Right cardiac atrium (tissue), 5 donors: ENCODE results near the gene ECE1. TPM values are rescaled to one million over a fixed set of nuclear protein-coding genes. Genes with fewer than 3 reads are reported as not detected.

Experiments used
- ATAC-seq, 2 donors: fragments of 200-7000 bp; cut with Tn5 transposase; one replicate each; pipeline versions ENCODE4 v1.8.0 to v1.9.1; 2020; ENCODE audit warnings: moderate library complexity in 2 of 2, mild to moderate bottlenecking in 1 of 2
- DNase-seq, 3 donors: peaks; one replicate each; pipeline ENCODE4 v3.0.0-alpha.2; 2020
- H3K27ac ChIP-seq: one replicate; pipeline ENCODE4 v1.5.1; 2013; ENCODE audit warnings: mild to moderate bottlenecking, low read length, control low read depth, moderate library complexity
- H3K27me3 ChIP-seq: one replicate; pipeline ENCODE4 v1.6.1; 2013; ENCODE audit not compliant: control insufficient read depth, insufficient read depth
- H3K4me1 ChIP-seq: one replicate; pipeline ENCODE4 v1.6.1; 2013; ENCODE audit warnings: low read length; ENCODE audit not compliant: control insufficient read depth, insufficient read depth
- H3K4me3 ChIP-seq: one replicate; pipeline ENCODE4 v1.5.1; 2013; ENCODE audit warnings: low read length, control low read depth
- H3K9me3 ChIP-seq: one replicate; pipeline ENCODE4 v1.6.1; 2013; ENCODE audit warnings: low read length; ENCODE audit not compliant: control insufficient read depth
- WGBS: extraction: QIAGEN DNeasy Blood & Tissue Kit; methylation state at CpG from one replicate; pipeline ENCODE4 v1.1.7; 2013; 5-methylcytosine and 5-hydroxymethylcytosine counted together
- intact Hi-C, 4 donors: fragments of 100-400 bp; cut with DNase I; formaldehyde crosslinking; loops; one replicate each; pipeline versions ENCODE4 v1.11.0 to v1.14.0; 2022 to 2023
- long read RNA-seq, 4 donors: library from polyadenylated mRNA; unstranded; transcript quantifications; one replicate each; pipeline ENCODE4 v2.0.0, GENCODE V29; 2020 to 2021
- polyA plus RNA-seq: library from polyadenylated mRNA; stranded (reverse); fragments of 200-250 nt; gene quantifications from one replicate; pipeline ENCODE4 v1.2.3, GENCODE V29; 2013
- total RNA-seq, 4 donors: library from RNA; stranded (reverse); fragmentation: NEBNext Ultra II Directional; extraction: Animal tissue kit (Norgen Biotek cat#: 25700); gene quantifications; one replicate each; pipeline ENCODE4 v1.2.1, GENCODE V29; 2021
- donor health status: healthy with polysubstance abuse.
- donor health status: DM: no; HTN: yes; CAD: no.
- donor health status: DM: no; HTN: no; CAD: no.
- donor health status: DM: no; HTN: yes; CAD: no; lungs with severe emphysema.
- donor health status: DM: yes; HTN: yes; CAD: no.

The ECE1 gene
- total RNA-seq (100 to 1,000 TPM in 3 of 4 donors, 10 to 100 TPM in 1; 99.1 to 158 (median 114) TPM), polyA plus RNA-seq (76.2 TPM)
- long read RNA-seq, donor 1, full-length matches to known transcripts = 59 of 131 reads
- long read RNA-seq, donor 1, partial matches to known transcripts = 27 of 131 reads
- long read RNA-seq, donor 1, other reads (novel, unspliced or antisense) = 45 of 131 reads
- long read RNA-seq, donor 2, full-length matches to known transcripts = 82 of 139 reads
- long read RNA-seq, donor 2, partial matches to known transcripts = 22 of 139 reads
- long read RNA-seq, donor 2, other reads (novel, unspliced or antisense) = 35 of 139 reads
- long read RNA-seq, donor 3, full-length matches to known transcripts = 318 of 611 reads
- long read RNA-seq, donor 3, partial matches to known transcripts = 115 of 611 reads
- long read RNA-seq, donor 3, other reads (novel, unspliced or antisense) = 178 of 611 reads
- long read RNA-seq, donor 4, full-length matches to known transcripts = 84 of 142 reads
- long read RNA-seq, donor 4, partial matches to known transcripts = 44 of 142 reads
- long read RNA-seq, donor 4, other reads (novel, unspliced or antisense) = 14 of 142 reads

DNA sequence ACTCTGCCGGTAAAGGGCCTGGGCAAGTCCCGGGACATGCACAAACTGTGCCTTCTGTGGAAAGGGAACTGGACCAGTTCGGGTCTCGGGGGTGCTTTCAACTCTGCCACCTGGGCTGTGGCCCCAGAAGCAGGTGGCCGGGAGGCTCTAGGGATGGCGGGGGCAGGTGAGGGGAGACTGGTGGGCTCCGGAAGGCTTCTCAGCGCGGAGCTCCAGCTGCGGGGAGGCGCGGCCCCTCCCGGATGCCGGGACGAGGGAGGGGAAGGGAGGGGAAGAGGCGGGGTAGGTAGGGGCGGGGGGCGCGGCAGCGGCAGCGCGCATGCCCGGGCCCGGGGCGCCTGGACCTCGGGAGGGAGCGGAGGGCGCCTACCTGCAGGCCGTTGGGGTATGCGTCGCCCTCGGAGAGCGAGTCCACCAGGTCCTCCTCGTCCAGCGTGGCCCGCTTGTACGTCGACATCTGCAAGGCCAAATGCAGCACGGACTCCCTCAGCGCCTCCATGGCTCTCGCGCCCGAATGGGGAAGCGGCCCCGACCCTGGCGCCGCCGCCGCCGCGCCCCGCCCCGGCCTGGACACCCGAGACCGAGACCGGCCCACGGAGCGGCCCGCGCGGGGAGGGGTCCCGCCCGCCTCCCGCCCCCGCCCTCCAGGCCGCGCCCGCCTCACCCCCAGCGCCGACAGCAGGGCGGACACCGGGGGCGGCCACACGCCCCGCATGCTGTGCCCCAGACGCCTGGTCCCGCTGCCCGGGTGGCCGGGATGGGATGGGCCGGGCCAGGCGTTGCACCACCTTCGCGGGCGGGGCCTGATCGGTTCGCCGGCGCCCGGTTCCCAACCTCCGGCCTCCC is at the start of gene ECE1:
ECE1 (minus strand) TSS at position 764 of the 846 bp plus-strand sequence; CDS start at position 715, 49 bp downstream.
- DNase-seq (peak; percentile 73 to 85 (median 83)), ATAC-seq (peak; percentile 62 to 70)
- Histone ChIP-seq H3K27ac (peak within 1 kb of the TSS; percentile 39), H3K4me3 (peak within 1 kb of the TSS; percentile 68), H3K9me3 (no peaks in the 10 kb centered on the region), H3K4me1 (peaks cover 9% of the 10 kb centered on the region), H3K27me3 (no peaks in the 10 kb centered on the region)
- intact Hi-C loops = no loop called here
- 1% methylated on average over 90 of the region's 90 CpGs for WGBS

DNA sequence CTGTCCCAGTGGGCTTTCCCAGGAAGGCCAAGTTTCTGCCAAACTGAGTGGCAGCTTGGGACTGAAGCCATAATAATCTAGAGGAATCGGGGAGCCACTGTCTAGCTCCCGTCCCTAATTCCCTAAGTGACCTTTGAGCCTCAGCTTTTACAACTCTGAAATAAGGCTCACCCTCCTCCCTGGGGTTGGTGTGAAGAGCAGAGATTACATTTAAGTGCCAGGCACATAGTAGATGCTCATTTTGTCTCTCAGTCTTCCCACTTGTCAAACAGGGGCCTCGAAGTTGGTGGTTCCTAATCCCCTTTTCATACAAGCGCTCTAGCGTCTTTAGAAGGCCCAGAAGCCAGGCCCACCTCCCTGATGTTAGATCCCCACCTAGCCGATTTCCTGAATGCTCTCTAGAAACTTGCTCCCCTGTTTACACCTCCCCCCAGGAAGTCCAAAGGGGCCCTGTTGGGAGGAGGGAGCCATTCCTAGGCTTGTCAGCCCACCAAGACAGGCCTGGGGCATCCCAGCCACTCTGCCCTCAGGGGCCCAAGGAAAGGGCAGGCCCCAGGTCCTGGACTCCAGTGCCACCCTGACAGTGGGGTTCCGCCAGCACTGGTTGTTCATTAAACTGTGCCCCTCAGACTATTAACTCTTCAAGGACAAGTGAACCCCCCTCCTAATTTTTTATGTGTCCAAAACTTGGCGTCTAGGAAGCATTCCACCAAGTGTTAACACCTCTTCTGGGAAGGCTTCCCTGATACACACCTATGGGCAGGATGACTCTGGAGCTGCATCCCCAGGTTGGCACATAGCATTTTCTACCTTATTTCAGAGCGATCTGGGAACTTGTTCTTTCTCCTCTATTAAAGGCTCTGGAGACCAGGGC is 49.3 kb upstream of the ECE1 start:
- H3K4me1 ChIP-seq = peaks cover 36% of the 10 kb centered on the region
- H3K9me3 ChIP-seq = no peaks in the 10 kb centered on the region
- DNase-seq = peak in 1 of 3 donors; percentile 42
- no peaks in the 10 kb centered on the region for H3K27me3 ChIP-seq
- peak overlapping the region; percentile 73 for H3K27ac ChIP-seq
- no peak overlapping the region for H3K4me3 ChIP-seq
- WGBS = 71% methylated on average over 9 of the region's 9 CpGs
- intact Hi-C loops = no loop called here
- no peak for ATAC-seq

DNA sequence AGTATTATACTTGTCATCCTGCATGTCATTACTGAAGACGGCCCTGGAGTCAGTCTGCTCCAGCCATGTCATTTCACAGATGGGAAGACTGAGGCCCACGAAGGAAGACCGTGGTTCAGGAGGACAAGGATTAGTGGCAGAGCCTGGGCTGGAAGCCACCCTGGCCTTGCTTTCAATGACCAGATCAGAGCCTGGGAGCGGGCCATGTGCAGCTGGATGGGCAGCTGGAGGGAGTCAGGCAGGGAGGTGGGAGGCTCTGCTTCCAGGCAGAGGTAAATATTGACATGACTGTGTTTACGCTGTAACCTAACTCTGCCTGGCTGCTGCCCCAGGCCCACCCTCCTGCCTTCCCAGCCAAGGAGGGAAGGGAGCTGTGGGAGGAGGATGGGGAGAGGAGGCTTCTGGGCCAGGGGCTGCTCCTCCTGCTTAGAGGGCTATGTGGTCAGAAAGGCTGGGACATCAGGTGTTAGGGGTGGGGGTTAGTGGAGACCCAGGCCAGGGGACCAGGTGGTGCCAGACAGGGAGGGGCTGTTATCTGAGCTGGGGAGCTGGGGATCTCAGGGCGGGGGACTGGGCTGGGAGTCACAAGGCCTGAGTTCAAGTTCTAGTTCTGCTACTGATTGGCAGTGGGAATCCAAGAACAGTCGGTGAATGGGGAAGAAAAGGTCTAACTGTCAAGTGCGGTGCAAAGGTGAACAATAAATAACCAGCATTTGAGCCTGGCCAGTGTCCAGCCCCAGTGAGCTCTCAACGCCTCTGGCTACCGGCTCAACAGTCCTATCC is 48.5 kb upstream of the ECE1 start:
- Histone ChIP-seq H3K27me3 (no peaks in the 10 kb centered on the region), H3K27ac (peak overlapping the region; percentile 73), H3K4me3 (no peak overlapping the region), H3K9me3 (no peaks in the 10 kb centered on the region), H3K4me1 (peaks cover 39% of the 10 kb centered on the region)
- ATAC-seq (peak; percentile 47 to 56), DNase-seq (peak; percentile 82 to 94 (median 93))
- intact Hi-C loops = no loop called here
- 33% methylated on average over 10 of the region's 10 CpGs for WGBS

DNA sequence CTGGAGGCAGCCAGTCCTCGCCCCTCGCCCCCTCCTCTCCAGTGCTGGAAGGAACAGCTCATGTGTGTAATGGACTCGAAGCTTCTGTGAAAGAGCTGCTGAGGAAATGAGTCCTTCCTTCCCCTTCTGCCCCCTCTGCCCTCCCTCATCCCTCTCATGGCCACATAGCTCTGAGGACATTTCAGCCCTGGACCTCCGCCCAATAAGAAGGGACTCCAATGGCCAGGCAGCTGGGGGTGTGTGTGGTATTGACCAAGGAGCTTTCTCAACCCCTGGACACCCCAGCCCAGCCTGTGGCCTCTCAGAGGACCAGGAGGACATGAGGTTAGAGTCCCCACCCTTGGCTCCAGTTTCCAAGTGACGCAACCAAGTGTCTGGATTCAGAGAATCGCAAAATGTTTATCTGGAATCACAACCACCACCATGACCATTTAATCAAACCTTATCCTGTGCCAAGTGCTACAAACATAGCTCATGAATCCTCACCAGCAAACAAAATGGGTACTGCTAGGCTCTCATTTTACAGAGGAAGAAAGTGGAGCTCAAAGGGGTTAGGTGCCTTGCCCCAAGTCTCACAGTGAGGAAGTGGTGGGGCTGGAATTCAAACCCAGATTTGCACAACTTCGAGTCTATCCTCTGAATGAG is 47.8 kb upstream of the ECE1 start:
- intact Hi-C loops = no loop called here
- peak; percentile 89 to 91 for ATAC-seq
- WGBS = 17% methylated on average over 7 of the region's 7 CpGs

DNA sequence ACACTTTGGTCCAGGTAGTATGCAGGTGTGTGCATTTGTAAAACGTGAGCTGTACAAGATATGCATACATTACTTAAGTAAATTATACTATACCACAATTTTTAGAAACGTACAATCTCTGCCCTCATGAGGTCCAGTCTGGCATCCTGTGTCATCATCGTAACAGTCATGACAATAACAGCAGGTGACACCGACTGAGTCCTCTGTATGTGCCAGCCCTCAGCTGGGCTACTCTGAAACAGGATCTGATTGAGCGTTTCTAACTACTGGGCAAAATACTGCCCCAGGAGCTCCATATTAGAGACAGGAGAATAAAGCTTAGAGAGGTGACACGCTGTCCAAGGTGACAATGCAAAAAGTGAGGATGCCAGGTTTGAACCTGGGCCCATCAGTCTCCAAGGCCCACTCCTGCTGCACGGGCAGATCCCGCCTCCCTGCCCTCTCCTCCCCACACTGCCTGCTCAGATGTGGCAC is 47.2 kb upstream of the ECE1 start:
- no peaks in the 10 kb centered on the region for H3K9me3 ChIP-seq
- intact Hi-C loops = no loop called here
- DNase-seq (no peak), ATAC-seq (no peak)
- peaks cover 45% of the 10 kb centered on the region for H3K4me1 ChIP-seq
- H3K27ac ChIP-seq = peak overlapping the region; percentile 73
- H3K4me3 ChIP-seq = no peak overlapping the region
- H3K27me3 ChIP-seq = no peaks in the 10 kb centered on the region
- WGBS = 48% methylated on average over 8 of the region's 8 CpGs

More for the DNA sequence above, 47.8 kb upstream of the ECE1 start:
- H3K4me1 ChIP-seq = peaks cover 42% of the 10 kb centered on the region
- peak; percentile 96 to 98 (median 98) for DNase-seq
- H3K4me3 ChIP-seq = no peak overlapping the region
- no peaks in the 10 kb centered on the region for H3K27me3 ChIP-seq
- H3K27ac ChIP-seq = peak overlapping the region; percentile 73
- H3K9me3 ChIP-seq = no peaks in the 10 kb centered on the region

DNA sequence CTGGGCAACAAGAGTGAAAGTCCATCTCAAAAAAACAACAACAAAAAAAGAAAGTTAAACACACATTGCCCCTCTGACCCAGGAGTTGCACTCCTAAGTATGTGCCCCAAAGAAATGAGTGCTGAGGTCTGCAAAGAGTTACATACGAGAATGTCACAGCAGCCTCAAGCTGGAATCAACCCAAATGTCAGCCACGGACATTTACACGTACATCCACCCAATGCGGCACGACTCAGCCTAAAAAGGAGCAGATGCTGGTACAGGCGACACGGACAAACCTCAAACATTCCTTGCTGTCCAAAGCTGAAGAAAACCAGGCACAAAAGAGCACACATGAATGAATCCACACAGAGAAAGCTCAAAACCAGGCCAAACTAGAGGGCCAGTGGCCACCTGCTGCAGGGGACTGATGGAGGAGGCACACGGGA is 46.8 kb upstream of the ECE1 start:
- Histone ChIP-seq H3K4me1 (peaks cover 43% of the 10 kb centered on the region), H3K27ac (peak overlapping the region; percentile 73), H3K4me3 (no peak overlapping the region), H3K27me3 (no peaks in the 10 kb centered on the region), H3K9me3 (no peaks in the 10 kb centered on the region)
- intact Hi-C loops = no loop called here
- WGBS = 32% methylated on average over 8 of the region's 8 CpGs
- ATAC-seq (no peak), DNase-seq (peak in 1 of 3 donors; percentile 57)

DNA sequence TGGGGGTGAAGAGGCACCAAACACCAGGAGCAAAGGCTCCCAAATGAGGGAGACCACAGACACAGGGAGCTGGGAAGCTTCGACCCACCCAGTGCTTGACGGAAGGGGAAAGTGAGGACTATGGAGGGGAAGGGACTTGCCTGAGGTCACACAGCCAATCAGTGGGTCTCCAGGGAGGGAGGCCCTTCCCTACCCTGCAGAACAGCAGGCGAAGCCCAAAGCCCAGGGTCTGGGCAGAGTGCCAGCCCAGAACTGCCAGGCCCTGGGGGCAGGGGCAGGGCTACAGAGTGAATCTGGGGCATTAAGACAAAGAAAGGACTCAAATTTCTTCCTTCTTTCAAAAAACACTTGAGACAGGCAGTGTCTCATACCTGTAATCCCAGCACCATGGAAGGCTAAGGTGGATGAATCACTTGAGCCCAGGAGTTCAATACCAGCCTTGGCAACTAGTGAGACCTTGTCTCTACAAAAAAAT is 45.5 kb upstream of the ECE1 start:
- intact Hi-C loops = no loop called here

DNA sequence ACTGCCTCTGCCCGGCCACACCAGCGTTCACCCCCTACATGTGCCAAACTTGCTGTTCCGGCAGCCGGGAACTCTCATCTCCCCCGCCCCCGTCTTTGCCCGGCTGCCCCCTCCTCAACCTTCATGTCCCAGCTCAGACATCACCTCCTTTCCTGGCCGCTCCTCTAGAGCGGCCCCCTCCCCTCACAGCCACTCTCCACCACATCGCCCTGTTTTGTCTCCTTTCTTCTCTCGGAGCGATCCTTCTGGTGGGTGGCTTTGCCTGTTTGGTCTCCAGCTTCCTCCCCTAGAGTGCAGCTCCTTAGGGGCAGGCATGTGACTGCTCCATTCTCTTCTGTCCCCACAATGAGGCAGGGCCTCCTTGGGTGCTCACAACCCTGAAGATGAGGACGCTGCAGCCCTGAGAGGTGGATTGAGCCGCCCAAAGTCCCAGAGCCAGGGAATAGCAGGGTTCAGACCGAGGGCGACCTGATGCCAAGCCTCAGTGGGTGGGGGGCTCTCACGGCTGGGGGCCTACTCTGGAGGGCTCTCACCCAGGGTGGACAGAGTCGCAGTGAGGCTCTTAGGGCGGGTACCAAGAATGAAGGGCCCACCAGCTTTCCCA is 44.9 kb upstream of the ECE1 start:
- peak overlapping the region; percentile 2 for H3K4me3 ChIP-seq
- 48% methylated on average over 19 of the region's 19 CpGs for WGBS
- intact Hi-C loops = no loop called here
- H3K27me3 ChIP-seq = no peaks in the 10 kb centered on the region
- ATAC-seq (no peak), DNase-seq (no peak)
- H3K27ac ChIP-seq = peak overlapping the region; percentile 71
- peaks cover 40% of the 10 kb centered on the region for H3K4me1 ChIP-seq
- no peaks in the 10 kb centered on the region for H3K9me3 ChIP-seq

More for the DNA sequence above, 45.5 kb upstream of the ECE1 start:
- peaks cover 40% of the 10 kb centered on the region for H3K4me1 ChIP-seq
- 62% methylated on average over 3 of the region's 3 CpGs for WGBS
- H3K27me3 ChIP-seq = no peaks in the 10 kb centered on the region
- no peak overlapping the region for H3K4me3 ChIP-seq
- DNase-seq = peak; percentile 56 to 77 (median 76)
- no peaks in the 10 kb centered on the region for H3K9me3 ChIP-seq
- no peak for ATAC-seq
- peak overlapping the region; percentile 71 for H3K27ac ChIP-seq
